Prostate gland (tissue), 2 donors: ENCODE results near the gene RAB37.

Experiments used
- POLR2A ChIP-seq: fragments of 450-650 bp; IDR thresholded peaks from one replicate; pipeline ENCODE4 v1.6.1; 2016; ENCODE audit warnings: antibody characterized with exemption, mild to moderate bottlenecking
- TF ChIP-seq, protein P1 (sequence below), 4 experiments: fragments of 200-600 bp in 2 of 4; fragments of 450-650 bp in 2 of 4; sonication (generic) in 2 of 4; IDR thresholded peaks; 1 replicate in 3 of 4; 2 replicates in 1 of 4; pipeline ENCODE4 v1.5.1; 2016 to 2019; ENCODE audit warnings: antibody characterized with exemption in 4 of 4, mild to moderate bottlenecking in 2 of 4, moderate library complexity in 2 of 4

DNA sequence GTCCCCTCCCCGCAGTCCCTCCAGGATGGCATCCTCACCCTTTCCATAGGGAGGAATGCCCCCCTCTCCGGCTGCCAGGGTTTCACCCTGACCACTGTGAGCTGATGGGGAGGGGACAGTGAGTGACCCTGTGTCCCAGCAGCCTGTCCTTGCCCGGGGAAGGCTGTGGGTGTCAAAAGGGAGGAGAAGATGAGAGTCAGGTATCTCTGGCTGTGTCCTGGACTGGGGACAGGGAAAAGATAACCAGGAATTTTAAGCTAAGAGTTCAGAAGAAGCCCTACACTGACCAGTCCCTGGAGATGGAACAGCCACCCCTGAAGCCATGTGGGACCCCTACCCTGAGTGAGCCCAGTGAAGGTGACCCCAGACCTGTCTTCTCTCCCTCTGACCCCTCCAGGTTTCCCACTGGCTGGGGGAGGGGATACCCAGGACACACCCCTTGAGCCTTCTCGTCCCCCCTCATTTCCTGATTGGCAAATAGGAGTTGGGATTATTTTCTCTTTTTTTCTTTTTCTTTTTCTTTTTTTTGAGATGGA is 27.8 kb downstream of the RAB37 start:
- TF ChIP-seq, protein P1, sequence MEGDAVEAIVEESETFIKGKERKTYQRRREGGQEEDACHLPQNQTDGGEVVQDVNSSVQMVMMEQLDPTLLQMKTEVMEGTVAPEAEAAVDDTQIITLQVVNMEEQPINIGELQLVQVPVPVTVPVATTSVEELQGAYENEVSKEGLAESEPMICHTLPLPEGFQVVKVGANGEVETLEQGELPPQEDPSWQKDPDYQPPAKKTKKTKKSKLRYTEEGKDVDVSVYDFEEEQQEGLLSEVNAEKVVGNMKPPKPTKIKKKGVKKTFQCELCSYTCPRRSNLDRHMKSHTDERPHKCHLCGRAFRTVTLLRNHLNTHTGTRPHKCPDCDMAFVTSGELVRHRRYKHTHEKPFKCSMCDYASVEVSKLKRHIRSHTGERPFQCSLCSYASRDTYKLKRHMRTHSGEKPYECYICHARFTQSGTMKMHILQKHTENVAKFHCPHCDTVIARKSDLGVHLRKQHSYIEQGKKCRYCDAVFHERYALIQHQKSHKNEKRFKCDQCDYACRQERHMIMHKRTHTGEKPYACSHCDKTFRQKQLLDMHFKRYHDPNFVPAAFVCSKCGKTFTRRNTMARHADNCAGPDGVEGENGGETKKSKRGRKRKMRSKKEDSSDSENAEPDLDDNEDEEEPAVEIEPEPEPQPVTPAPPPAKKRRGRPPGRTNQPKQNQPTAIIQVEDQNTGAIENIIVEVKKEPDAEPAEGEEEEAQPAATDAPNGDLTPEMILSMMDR (IDR thresholded peaks at IDR 0.05), result no peak
- no peak for TF ChIP-seq POLR2A
